ENCODE results near the gene DIP2C.

The DIP2C gene

GRCh38 chr10:640673-641045 lies 48.8 kb downstream of the DIP2C start:
- no peak overlapping the region for H3K4me3 ChIP-seq (replicated peaks; ENCODE audit: low read depth, low read length)
- DNase-seq (ENCODE audit: low read depth), result no peak
- TF ChIP-seq CTCF (IDR thresholded peaks at IDR 0.05; ENCODE audit: low read length, missing control alignments), result no peak

GRCh38 chr10:639751-640672 lies 49.5 kb downstream of the DIP2C start:
- no peak overlapping the region for H3K4me3 ChIP-seq (replicated peaks; ENCODE audit: low read depth, low read length)
- DNase-seq (ENCODE audit: low read depth), result no peak
- no peak for TF ChIP-seq CTCF (IDR thresholded peaks at IDR 0.05; ENCODE audit: low read length, missing control alignments)

- no peak for TF ChIP-seq CTCF (IDR thresholded peaks at IDR 0.05; ENCODE audit: low read length, missing control alignments)
- DNase-seq (ENCODE audit: low read depth), result no peak
- no peak overlapping the region for H3K4me3 ChIP-seq (replicated peaks; ENCODE audit: low read depth, low read length)
Observed at GRCh38 chr10:639001-639750, 50.3 kb downstream of the DIP2C start.

- H3K4me3 ChIP-seq (replicated peaks; ENCODE audit: low read depth, low read length), result no peak overlapping the region
- no peak for DNase-seq (ENCODE audit: low read depth)
- TF ChIP-seq CTCF (IDR thresholded peaks at IDR 0.05; ENCODE audit: low read length, missing control alignments), result no peak
Observed at GRCh38 chr10:637771-638195, 51.7 kb downstream of the DIP2C start.

GRCh38 chr10:637221-637620 lies 52.2 kb downstream of the DIP2C start:
- no peak overlapping the region for H3K4me3 ChIP-seq (replicated peaks; ENCODE audit: low read depth, low read length)
- no peak for TF ChIP-seq CTCF (IDR thresholded peaks at IDR 0.05; ENCODE audit: low read length, missing control alignments)
- no peak for DNase-seq (ENCODE audit: low read depth)

GRCh38 chr10:636769-637168 lies 52.7 kb downstream of the DIP2C start:
- no peak for TF ChIP-seq CTCF (IDR thresholded peaks at IDR 0.05; ENCODE audit: low read length, missing control alignments)
- no peak overlapping the region for H3K4me3 ChIP-seq (replicated peaks; ENCODE audit: low read depth, low read length)
- no peak for DNase-seq (ENCODE audit: low read depth)

Data from fibroblast of pulmonary artery (primary cell).